ENCODE measurements around the gene TMEM131. TPM values are rescaled to one million over a fixed set of nuclear protein-coding genes. Genes with fewer than 3 reads are reported as not detected.

TMEM131 gene
- total RNA-seq, 2 donors from 2014 or later, result 49.5 to 52.0 TPM

GRCh38 chr2:97741686-97742085 lies 254.1 kb downstream of the TMEM131 start:
- DNase-seq (ENCODE audit: low spot score), result no peak

GRCh38 chr2:97741251-97741650 lies 254.5 kb downstream of the TMEM131 start:
- no peak for TF ChIP-seq CTCF (IDR thresholded peaks at IDR 0.05)
- Histone ChIP-seq H3K4me1 (ENCODE audit: control insufficient read depth in 1 of 2, low read depth in 2 of 2) (no peaks in the 10 kb centered on the region), H3K9me3 (no peaks in the 10 kb centered on the region), H3K36me3 (no peaks in the 10 kb centered on the region), H3K27me3 (replicated peaks; ENCODE audit: insufficient read depth) (no peaks in the 10 kb centered on the region), H3K27ac (no peak overlapping the region), H3K4me3 (no peak overlapping the region)
- ATAC-seq (ENCODE audit: insufficient number of reproducible peaks, low FRiP score, low read depth), result no peak
- DNase-seq (ENCODE audit: low spot score), result no peak

More at GRCh38 chr2:97741686-97742085, 254.1 kb downstream of the TMEM131 start:
- H3K27me3 ChIP-seq (replicated peaks; ENCODE audit: insufficient read depth), result no peaks in the 10 kb centered on the region
- no peak overlapping the region for H3K27ac ChIP-seq
- no peak for TF ChIP-seq CTCF (IDR thresholded peaks at IDR 0.05)
- H3K4me3 ChIP-seq, result no peak overlapping the region
- H3K4me1 ChIP-seq (ENCODE audit: control insufficient read depth in 1 of 2, low read depth in 2 of 2), result no peaks in the 10 kb centered on the region
- no peak for ATAC-seq (ENCODE audit: insufficient number of reproducible peaks, low FRiP score, low read depth)
- no peaks in the 10 kb centered on the region for H3K36me3 ChIP-seq
- no peaks in the 10 kb centered on the region for H3K9me3 ChIP-seq

- H3K27me3 ChIP-seq (replicated peaks; ENCODE audit: insufficient read depth), result no peaks in the 10 kb centered on the region
- ATAC-seq (ENCODE audit: insufficient number of reproducible peaks, low FRiP score, low read depth) (no peak), DNase-seq (ENCODE audit: low spot score) (no peak)
- H3K4me3 ChIP-seq, result no peak overlapping the region
- H3K9me3 ChIP-seq, result no peaks in the 10 kb centered on the region
- no peaks in the 10 kb centered on the region for H3K36me3 ChIP-seq
- H3K4me1 ChIP-seq (ENCODE audit: control insufficient read depth in 1 of 2, low read depth in 2 of 2), result no peaks in the 10 kb centered on the region
- TF ChIP-seq CTCF (IDR thresholded peaks at IDR 0.05), result peak; percentile 47
- no peak overlapping the region for H3K27ac ChIP-seq
These were observed 255.1 kb downstream of the TMEM131 start for GRCh38 chr2:97740590-97741182.

- Histone ChIP-seq H3K9me3 (no peaks in the 10 kb centered on the region), H3K4me3 (no peak overlapping the region), H3K4me1 (ENCODE audit: control insufficient read depth in 1 of 2, low read depth in 2 of 2) (no peaks in the 10 kb centered on the region), H3K27ac (no peak overlapping the region), H3K36me3 (no peaks in the 10 kb centered on the region), H3K27me3 (replicated peaks; ENCODE audit: insufficient read depth) (no peaks in the 10 kb centered on the region)
- DNase-seq (ENCODE audit: low spot score), result no peak
- no peak for ATAC-seq (ENCODE audit: insufficient number of reproducible peaks, low FRiP score, low read depth)
- TF ChIP-seq CTCF (IDR thresholded peaks at IDR 0.05), result no peak
These were observed 255.9 kb downstream of the TMEM131 start for GRCh38 chr2:97739893-97740245.

GRCh38 chr2:97739020-97739892 lies 256.5 kb downstream of the TMEM131 start:
- Histone ChIP-seq H3K4me1 (ENCODE audit: control insufficient read depth in 1 of 2, low read depth in 2 of 2) (no peaks in the 10 kb centered on the region), H3K36me3 (no peaks in the 10 kb centered on the region), H3K27me3 (replicated peaks; ENCODE audit: insufficient read depth) (no peaks in the 10 kb centered on the region), H3K27ac (no peak overlapping the region), H3K4me3 (no peak overlapping the region), H3K9me3 (no peaks in the 10 kb centered on the region)
- ATAC-seq (ENCODE audit: insufficient number of reproducible peaks, low FRiP score, low read depth) (no peak), DNase-seq (ENCODE audit: low spot score) (no peak)
- no peak for TF ChIP-seq CTCF (IDR thresholded peaks at IDR 0.05)

Measured in thoracic aorta (tissue), 2 donors.